ENCODE measurements around the gene SBF2.

The SBF2 gene

DNA sequence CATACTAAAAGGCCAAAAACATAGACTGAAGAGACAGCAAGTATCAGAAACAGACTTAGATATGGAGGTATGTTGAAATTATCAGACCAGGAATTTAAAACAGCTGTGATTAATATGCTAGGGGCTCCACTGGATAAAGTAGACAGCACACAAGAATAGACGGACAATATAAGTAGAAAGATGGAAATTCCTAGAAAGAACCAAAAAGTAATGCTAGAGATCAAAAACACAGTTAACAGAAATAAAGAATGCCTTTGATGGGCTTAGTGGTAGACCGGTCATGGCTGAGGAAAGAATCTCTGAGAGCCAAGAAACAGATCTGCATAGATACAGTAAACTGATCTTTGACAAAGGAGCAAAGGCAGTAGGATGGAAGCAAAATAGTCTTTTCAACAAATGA is 380.0 kb downstream of the SBF2 start:
- no peaks in the 10 kb centered on the region for H3K27me3 ChIP-seq (ENCODE audit: insufficient read depth, poor library complexity, severe bottlenecking)
- no peak for DNase-seq (ENCODE audit: low read depth in 1 of 2, low spot score in 1 of 2)
- TF ChIP-seq, protein P1, sequence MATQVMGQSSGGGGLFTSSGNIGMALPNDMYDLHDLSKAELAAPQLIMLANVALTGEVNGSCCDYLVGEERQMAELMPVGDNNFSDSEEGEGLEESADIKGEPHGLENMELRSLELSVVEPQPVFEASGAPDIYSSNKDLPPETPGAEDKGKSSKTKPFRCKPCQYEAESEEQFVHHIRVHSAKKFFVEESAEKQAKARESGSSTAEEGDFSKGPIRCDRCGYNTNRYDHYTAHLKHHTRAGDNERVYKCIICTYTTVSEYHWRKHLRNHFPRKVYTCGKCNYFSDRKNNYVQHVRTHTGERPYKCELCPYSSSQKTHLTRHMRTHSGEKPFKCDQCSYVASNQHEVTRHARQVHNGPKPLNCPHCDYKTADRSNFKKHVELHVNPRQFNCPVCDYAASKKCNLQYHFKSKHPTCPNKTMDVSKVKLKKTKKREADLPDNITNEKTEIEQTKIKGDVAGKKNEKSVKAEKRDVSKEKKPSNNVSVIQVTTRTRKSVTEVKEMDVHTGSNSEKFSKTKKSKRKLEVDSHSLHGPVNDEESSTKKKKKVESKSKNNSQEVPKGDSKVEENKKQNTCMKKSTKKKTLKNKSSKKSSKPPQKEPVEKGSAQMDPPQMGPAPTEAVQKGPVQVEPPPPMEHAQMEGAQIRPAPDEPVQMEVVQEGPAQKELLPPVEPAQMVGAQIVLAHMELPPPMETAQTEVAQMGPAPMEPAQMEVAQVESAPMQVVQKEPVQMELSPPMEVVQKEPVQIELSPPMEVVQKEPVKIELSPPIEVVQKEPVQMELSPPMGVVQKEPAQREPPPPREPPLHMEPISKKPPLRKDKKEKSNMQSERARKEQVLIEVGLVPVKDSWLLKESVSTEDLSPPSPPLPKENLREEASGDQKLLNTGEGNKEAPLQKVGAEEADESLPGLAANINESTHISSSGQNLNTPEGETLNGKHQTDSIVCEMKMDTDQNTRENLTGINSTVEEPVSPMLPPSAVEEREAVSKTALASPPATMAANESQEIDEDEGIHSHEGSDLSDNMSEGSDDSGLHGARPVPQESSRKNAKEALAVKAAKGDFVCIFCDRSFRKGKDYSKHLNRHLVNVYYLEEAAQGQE (IDR thresholded peaks at IDR 0.05; ENCODE audit: insufficient replicate concordance, low read depth), result no peak
- no peak for TF ChIP-seq SPI1 (IDR thresholded peaks at IDR 0.05; ENCODE audit: borderline replicate concordance, low read depth)
- no peak for TF ChIP-seq GABPA (IDR thresholded peaks at IDR 0.05; ENCODE audit: low read depth)
- TF ChIP-seq, protein P2, sequence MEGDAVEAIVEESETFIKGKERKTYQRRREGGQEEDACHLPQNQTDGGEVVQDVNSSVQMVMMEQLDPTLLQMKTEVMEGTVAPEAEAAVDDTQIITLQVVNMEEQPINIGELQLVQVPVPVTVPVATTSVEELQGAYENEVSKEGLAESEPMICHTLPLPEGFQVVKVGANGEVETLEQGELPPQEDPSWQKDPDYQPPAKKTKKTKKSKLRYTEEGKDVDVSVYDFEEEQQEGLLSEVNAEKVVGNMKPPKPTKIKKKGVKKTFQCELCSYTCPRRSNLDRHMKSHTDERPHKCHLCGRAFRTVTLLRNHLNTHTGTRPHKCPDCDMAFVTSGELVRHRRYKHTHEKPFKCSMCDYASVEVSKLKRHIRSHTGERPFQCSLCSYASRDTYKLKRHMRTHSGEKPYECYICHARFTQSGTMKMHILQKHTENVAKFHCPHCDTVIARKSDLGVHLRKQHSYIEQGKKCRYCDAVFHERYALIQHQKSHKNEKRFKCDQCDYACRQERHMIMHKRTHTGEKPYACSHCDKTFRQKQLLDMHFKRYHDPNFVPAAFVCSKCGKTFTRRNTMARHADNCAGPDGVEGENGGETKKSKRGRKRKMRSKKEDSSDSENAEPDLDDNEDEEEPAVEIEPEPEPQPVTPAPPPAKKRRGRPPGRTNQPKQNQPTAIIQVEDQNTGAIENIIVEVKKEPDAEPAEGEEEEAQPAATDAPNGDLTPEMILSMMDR (IDR thresholded peaks at IDR 0.05; ENCODE audit: insufficient read depth, low read length), result no peak
- TF ChIP-seq POLR2AphosphoS5 (IDR thresholded peaks at IDR 0.05; ENCODE audit: low read depth), result no peak
- H3K4me3 ChIP-seq (replicated peaks; ENCODE audit: insufficient read depth, low read length), result no peak overlapping the region
- no peak overlapping the region for H3K27ac ChIP-seq (replicated peaks)

DNA sequence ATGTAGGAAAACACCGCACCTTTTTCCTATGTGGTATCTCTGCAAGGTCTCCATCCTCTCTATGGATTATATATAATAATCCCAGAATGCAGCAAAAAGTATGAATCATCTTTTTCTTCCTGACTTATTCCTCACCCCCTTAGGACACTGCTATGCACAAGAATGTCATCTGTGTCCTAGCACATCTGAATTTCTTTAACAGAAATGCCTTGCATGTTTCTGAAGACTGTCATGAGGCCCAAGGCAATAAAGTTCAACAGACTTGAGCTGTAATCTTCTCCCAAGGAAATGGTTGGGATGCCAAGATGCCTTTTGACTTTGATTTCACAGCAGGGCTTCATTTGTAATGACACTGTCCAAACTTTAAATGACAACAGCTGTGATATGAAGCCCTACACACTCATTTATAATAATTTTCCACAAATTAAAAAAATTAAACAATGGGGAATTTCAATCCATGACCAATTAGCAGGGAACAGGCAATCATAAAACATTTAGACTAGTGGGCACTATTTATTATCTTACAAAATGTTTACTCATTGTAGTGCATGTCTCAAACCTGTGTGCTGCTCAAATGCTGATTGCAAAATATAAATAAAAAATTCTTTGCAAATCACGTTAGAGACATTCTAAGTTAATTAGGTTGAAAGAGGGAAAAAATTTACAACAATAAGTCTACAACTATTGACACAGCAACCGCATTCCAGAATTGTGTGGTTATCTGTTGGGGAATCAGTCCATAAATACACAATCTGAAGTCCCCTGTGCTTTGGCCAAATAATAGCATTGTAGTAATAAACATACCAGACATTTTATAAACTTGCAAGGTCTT is 387.8 kb downstream of the SBF2 start:
- H3K27ac ChIP-seq (replicated peaks), result no peak overlapping the region
- TF ChIP-seq, protein P1 (IDR thresholded peaks at IDR 0.05; ENCODE audit: insufficient replicate concordance, low read depth), result no peak
- TF ChIP-seq GABPA (IDR thresholded peaks at IDR 0.05; ENCODE audit: low read depth) (no peak), SPI1 (IDR thresholded peaks at IDR 0.05; ENCODE audit: borderline replicate concordance, low read depth) (no peak), POLR2AphosphoS5 (IDR thresholded peaks at IDR 0.05; ENCODE audit: low read depth) (no peak)
- TF ChIP-seq, protein P2 (IDR thresholded peaks at IDR 0.05; ENCODE audit: insufficient read depth, low read length), result no peak
- H3K27me3 ChIP-seq (ENCODE audit: insufficient read depth, poor library complexity, severe bottlenecking), result no peaks in the 10 kb centered on the region

DNA sequence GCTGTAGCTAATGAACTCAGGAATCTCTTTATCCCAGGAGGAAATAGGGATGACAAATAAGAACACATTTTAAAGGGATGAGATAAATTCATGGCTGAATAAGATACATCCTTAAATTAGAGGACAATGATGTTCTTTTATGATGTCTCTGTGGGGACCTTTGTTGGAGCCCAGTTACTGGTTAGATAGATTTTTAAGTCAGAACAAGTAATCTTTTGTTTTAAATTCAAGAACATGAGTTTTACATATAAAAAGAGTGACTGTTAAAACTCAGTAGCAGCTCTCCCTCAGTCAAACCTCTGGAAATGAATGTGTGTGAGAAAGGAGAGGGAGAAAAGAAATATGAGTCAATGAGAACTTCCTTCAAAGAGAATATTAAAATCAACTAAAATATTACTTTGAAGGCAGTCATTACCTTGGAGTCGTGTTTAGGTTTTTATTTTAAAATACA is 388.5 kb downstream of the SBF2 start:
- TF ChIP-seq, protein P1 (IDR thresholded peaks at IDR 0.05; ENCODE audit: insufficient replicate concordance, low read depth), result no peak
- TF ChIP-seq SPI1 (IDR thresholded peaks at IDR 0.05; ENCODE audit: borderline replicate concordance, low read depth) (no peak), GABPA (IDR thresholded peaks at IDR 0.05; ENCODE audit: low read depth) (no peak)
- no peak overlapping the region for H3K4me3 ChIP-seq (replicated peaks; ENCODE audit: insufficient read depth, low read length)
- DNase-seq (ENCODE audit: low read depth in 1 of 2, low spot score in 1 of 2), result no peak
- no peaks in the 10 kb centered on the region for H3K27me3 ChIP-seq (ENCODE audit: insufficient read depth, poor library complexity, severe bottlenecking)
- no peak overlapping the region for H3K27ac ChIP-seq (replicated peaks)

More for the DNA sequence above, 387.8 kb downstream of the SBF2 start:
- no peak for DNase-seq (ENCODE audit: low read depth in 1 of 2, low spot score in 1 of 2)
- no peak overlapping the region for H3K4me3 ChIP-seq (replicated peaks; ENCODE audit: insufficient read depth, low read length)
